H1 (cell line): ENCODE results near the gene TLNRD1. TPM values are rescaled to one million over a fixed set of nuclear protein-coding genes. Genes with fewer than 3 reads are reported as not detected.

Experiments
- EGR1 ChIP-seq: IDR thresholded peaks from 2 replicates; pipeline ENCODE4 v1.6.1; 2011; ENCODE audit warnings: low read depth, low read length, borderline replicate concordance
- GTF2F1 ChIP-seq: IDR thresholded peaks from 2 replicates; pipeline ENCODE4 v1.6.1; 2012; ENCODE audit warnings: low read depth, low read length, improper control_type of control experiment, borderline replicate concordance
- SAP30 ChIP-seq: fragments of 300-600 bp; sonication (generic); IDR thresholded peaks from 2 replicates; pipeline ENCODE4 v1.7.1; 2012; ENCODE audit warnings: low read length, moderate library complexity, mild to moderate bottlenecking, inconsistent platforms; ENCODE audit not compliant: insufficient read depth, insufficient replicate concordance
- SP1 ChIP-seq: IDR thresholded peaks from 2 replicates; pipeline ENCODE4 v1.6.1; 2011; ENCODE audit warnings: low read depth, low read length
- polyA plus RNA-seq, 7 experiments: library from polyadenylated mRNA; depleted of rRNA in 3 of 7; stranded (reverse) in 5 of 7; unstranded in 2 of 7; fragments of >200 nt in 5 of 7; fragments of 200-250 nt in 2 of 7; gene quantifications; 1 replicate in 5 of 7; 2 replicates in 1 of 7; 4 replicates in 1 of 7; pipeline versions ENCODE4 v1.2.1 to v1.2.3, GENCODE V29; 2011 to 2013; ENCODE audit warnings: missing spikeins in 2 of 7, mixed read lengths in 2 of 7
- total RNA-seq: library from RNA; stranded (reverse); fragmentation: NEBNext Ultra II Directional; extraction: Animal tissue kit (Norgen Biotek cat#: 25700); gene quantifications from 2 replicates; pipeline ENCODE4 v1.2.1, GENCODE V29; 2021
- TF ChIP-seq, protein P1 (sequence below): IDR thresholded peaks from 2 replicates; pipeline ENCODE4 v1.6.1; 2012; ENCODE audit warnings: inconsistent platforms

Gene TLNRD1
- total and polyA plus RNA-seq, 2 of the 8 experiments (the other 6 are each of a cell fraction or from before 2014, with no cell fraction given) = 12.2 to 20.5 TPM

DNA sequence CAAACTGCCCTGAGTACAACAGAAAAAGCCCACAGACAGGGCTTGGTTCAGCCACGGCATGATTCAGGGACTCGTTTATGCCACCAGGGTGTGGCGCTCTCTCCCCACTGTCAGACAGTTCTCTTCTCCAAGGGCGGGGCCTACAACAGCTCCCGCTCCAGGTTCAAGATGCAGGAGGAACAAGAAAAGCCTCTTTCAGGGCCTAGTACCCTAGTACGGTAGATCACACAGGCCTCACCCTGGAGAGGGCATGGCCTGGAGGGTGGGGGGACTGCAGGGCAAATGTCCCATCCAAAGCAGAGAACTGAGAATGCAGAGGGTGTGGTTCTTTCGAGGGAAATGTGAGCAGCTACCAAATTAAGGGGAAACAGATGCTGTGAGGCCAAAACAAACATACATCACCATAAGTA, 23.1 kb upstream of the TLNRD1 start (continued):
- TF ChIP-seq, protein P1, sequence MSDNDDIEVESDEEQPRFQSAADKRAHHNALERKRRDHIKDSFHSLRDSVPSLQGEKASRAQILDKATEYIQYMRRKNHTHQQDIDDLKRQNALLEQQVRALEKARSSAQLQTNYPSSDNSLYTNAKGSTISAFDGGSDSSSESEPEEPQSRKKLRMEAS = no peak
- TF ChIP-seq EGR1 (no peak), SAP30 (no peak), GTF2F1 (no peak), SP1 (no peak)
